DOHH2 (cell line): ENCODE data around the gene SH2D2A.

Experiments used
- H3F3A ChIP-seq: fragments of 200-600 bp; sonication (generic), shearing (Covaris generic); 2 replicates; pipeline ENCODE4 v1.6.0; 2016; ENCODE audit warnings: antibody characterized with exemption, mild to moderate bottlenecking; ENCODE audit not compliant: control insufficient read depth, insufficient read depth
- H3K27ac ChIP-seq: fragments of 200-600 bp; sonication (generic); 2 replicates; pipeline ENCODE4 v1.5.1; 2014; ENCODE audit warnings: low read depth, mild to moderate bottlenecking, low read length, moderate library complexity
- H3K27me3 ChIP-seq: fragments of 200-600 bp; sonication (generic); 2 replicates; pipeline ENCODE4 v1.6.1; 2014; ENCODE audit warnings: mild to moderate bottlenecking, low read length, mixed read lengths; ENCODE audit not compliant: control insufficient read depth
- H3K36me3 ChIP-seq: fragments of 200-600 bp; sonication (generic); 2 replicates; pipeline ENCODE4 v1.6.1; 2014; ENCODE audit warnings: mild to moderate bottlenecking, low read length, moderate library complexity, mixed read lengths; ENCODE audit not compliant: control insufficient read depth
- H3K4me1 ChIP-seq: fragments of 200-600 bp; sonication (generic); 2 replicates; pipeline ENCODE4 v1.6.1; 2014; ENCODE audit warnings: mild to moderate bottlenecking, low read length, mixed read lengths; ENCODE audit not compliant: control insufficient read depth
- H3K4me2 ChIP-seq: fragments of 200-600 bp; sonication (generic); 2 replicates; pipeline ENCODE4 v1.6.0; 2014; ENCODE audit warnings: mild to moderate bottlenecking, low read length, moderate library complexity
- H3K4me3 ChIP-seq: fragments of 200-600 bp; sonication (generic); 2 replicates; pipeline ENCODE4 v1.5.1; 2014; ENCODE audit warnings: mild to moderate bottlenecking, low read length, mixed read lengths
- H3K79me2 ChIP-seq: fragments of 200-600 bp; sonication (generic); 2 replicates; pipeline ENCODE4 v1.6.1; 2014; ENCODE audit warnings: mild to moderate bottlenecking, low read length, mixed read lengths; ENCODE audit not compliant: control insufficient read depth
- H3K9me2 ChIP-seq: fragments of 200-600 bp; sonication (generic); replicated peaks from 2 replicates; pipeline ENCODE4 v1.6.1; 2014; ENCODE audit warnings: mild to moderate bottlenecking, low read length, mixed read lengths; ENCODE audit not compliant: control insufficient read depth
- H3K9me3 ChIP-seq: fragments of 200-600 bp; sonication (generic); 2 replicates; pipeline ENCODE4 v1.6.1; 2014; ENCODE audit warnings: antibody characterized with exemption, low read length, mixed read lengths; ENCODE audit not compliant: control insufficient read depth, insufficient read depth
- H4K20me1 ChIP-seq: fragments of 200-600 bp; sonication (generic); 2 replicates; pipeline ENCODE4 v1.6.0; 2014; ENCODE audit warnings: low read depth, mild to moderate bottlenecking, antibody characterized with exemption, low read length, moderate library complexity; ENCODE audit not compliant: control insufficient read depth, insufficient read depth
- CTCF ChIP-seq: fragments of 200-600 bp; sonication (generic); IDR thresholded peaks from one replicate; pipeline ENCODE4 v1.5.1; 2014; ENCODE audit warnings: antibody characterized with exemption, mild to moderate bottlenecking, low read depth, low read length; ENCODE audit not compliant: poor library complexity, severe bottlenecking
- EZH2phosphoT487 ChIP-seq: fragments of 200-600 bp; sonication (generic); IDR thresholded peaks from 2 replicates; pipeline ENCODE4 v1.6.1; 2017; ENCODE audit warnings: borderline replicate concordance, mild to moderate bottlenecking, antibody characterized with exemption, low read length, moderate library complexity, mixed read lengths

The SH2D2A gene

GRCh38 chr1:156822680-156823079, 6.0 kb upstream of the SH2D2A start:
- Histone ChIP-seq H3K9me3 (no peaks in the 10 kb centered on the region), H4K20me1 (no peaks in the 10 kb centered on the region)
- TF ChIP-seq EZH2phosphoT487 (no peak), CTCF (no peak)

GRCh38 chr1:156821801-156822200, 5.2 kb upstream of the SH2D2A start:
- Histone ChIP-seq H3K4me2 (no peak overlapping the region), H4K20me1 (no peaks in the 10 kb centered on the region), H3K27ac (no peak overlapping the region), H3K4me1 (peaks cover 4% of the 10 kb centered on the region), H3K9me3 (no peaks in the 10 kb centered on the region), H3K79me2 (no peaks in the 10 kb centered on the region), H3K36me3 (no peaks in the 10 kb centered on the region), H3F3A (peaks cover 5% of the 10 kb centered on the region), H3K4me3 (no peak overlapping the region), H3K9me2 (no peaks in the 10 kb centered on the region), H3K27me3 (peaks cover 37% of the 10 kb centered on the region)
- no peak for TF ChIP-seq EZH2phosphoT487
- no peak for TF ChIP-seq CTCF

More at GRCh38 chr1:156822680-156823079, 6.0 kb upstream of the SH2D2A start:
- H3K27ac ChIP-seq: no peak overlapping the region
- H3F3A ChIP-seq: peaks cover 5% of the 10 kb centered on the region
- H3K9me2 ChIP-seq: no peaks in the 10 kb centered on the region
- H3K4me1 ChIP-seq: no peaks in the 10 kb centered on the region
- H3K27me3 ChIP-seq: peaks cover 40% of the 10 kb centered on the region
- H3K36me3 ChIP-seq: no peaks in the 10 kb centered on the region
- no peaks in the 10 kb centered on the region for H3K79me2 ChIP-seq
- no peak overlapping the region for H3K4me3 ChIP-seq
- no peak overlapping the region for H3K4me2 ChIP-seq

GRCh38 chr1:156815961-156816422, 656 bp downstream of the SH2D2A start:
- H3K4me2 ChIP-seq: peak overlapping the region; percentile 75
- H3K4me1 ChIP-seq: peaks cover 27% of the 10 kb centered on the region
- H3K9me2 ChIP-seq: no peaks in the 10 kb centered on the region
- H3K27me3 ChIP-seq: peaks cover 2% of the 10 kb centered on the region
- no peaks in the 10 kb centered on the region for H4K20me1 ChIP-seq
- no peaks in the 10 kb centered on the region for H3K79me2 ChIP-seq
- H3K9me3 ChIP-seq: no peaks in the 10 kb centered on the region
- TF ChIP-seq EZH2phosphoT487 (no peak), CTCF (no peak)
- peaks cover 5% of the 10 kb centered on the region for H3F3A ChIP-seq
- H3K36me3 ChIP-seq: no peaks in the 10 kb centered on the region
- H3K27ac ChIP-seq: no peak overlapping the region
- H3K4me3 ChIP-seq: peak overlapping the region; percentile 61
